NCI-H524 (cell line): ENCODE data around the gene FRMD4B.

Experiments
- DNase-seq, 2 experiments: peaks; one replicate each; lab custom pipeline; 2025; lab: John Stamatoyannopoulos, UW

FRMD4B gene

GRCh38 chr3:69322158-69322509, 63.8 kb downstream of the FRMD4B start:
- DNase-seq: no peak

DNA sequence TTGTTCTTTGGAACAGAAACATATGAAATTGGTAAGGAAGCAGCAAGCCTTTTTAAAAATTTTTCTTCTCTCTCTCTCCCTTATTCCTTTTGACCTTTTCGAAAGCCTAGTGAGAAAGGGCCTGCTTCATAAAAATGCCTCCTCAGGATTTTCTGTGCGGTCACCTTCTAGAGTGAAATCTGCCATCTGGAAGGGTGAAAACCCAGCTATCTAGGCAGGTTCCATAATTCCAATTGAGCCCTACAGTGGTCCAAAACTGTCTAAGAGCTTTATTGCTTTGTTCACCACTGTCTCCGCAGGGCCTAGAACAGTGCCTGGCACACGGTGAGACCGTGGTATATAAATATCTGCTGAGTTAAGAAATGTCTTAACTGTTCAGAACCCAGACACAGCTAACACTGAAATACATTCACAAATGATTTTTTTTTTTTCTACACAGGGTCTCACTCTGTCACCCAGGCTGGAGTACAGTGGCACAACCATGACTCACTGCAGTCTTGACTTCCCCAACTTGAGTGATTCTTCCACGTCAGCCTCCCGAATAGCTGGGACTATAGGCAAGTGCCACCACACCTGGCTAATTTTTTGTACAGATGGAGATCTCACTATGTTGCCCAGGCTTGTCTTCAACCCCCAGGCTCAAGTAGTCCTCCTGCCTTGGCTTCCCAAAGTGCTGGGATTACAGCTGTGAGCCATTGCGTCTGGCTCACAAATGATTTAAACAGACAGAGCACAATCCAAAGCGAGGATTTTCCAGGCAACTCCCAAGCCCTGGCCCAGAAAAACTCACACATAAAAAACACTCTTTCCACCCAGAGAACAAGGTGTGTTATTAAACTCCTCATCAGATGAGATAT, 64.4 kb downstream of the FRMD4B start:
- no peak for DNase-seq

GRCh38 chr3:69320871-69321271, 65.0 kb downstream of the FRMD4B start:
- peak; percentile 19 to 59 for DNase-seq

DNA sequence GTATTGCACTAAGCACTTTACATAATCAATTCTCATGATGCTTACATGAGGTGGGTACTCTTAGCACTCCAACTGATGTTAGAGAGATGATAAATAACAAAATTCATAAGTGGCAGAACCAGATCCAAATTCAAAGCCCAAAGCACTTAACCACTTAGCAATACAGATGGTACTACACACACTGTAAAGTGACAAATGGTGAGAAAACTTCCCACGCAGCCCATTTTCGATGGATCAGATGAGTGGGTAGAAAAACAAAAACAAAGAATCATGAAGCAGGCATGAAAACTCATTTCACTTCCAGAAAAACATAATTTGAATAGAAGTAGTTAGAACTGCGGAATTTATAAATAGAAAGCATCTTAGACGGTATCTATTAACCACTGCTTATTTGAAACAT, 66.2 kb downstream of the FRMD4B start:
- no peak for DNase-seq

- DNase-seq: no peak
These were observed 67.5 kb downstream of the FRMD4B start for GRCh38 chr3:69318410-69318809.

- DNase-seq: no peak
These were observed 72.6 kb downstream of the FRMD4B start for GRCh38 chr3:69313251-69313650.

GRCh38 chr3:69309814-69310213, 76.1 kb downstream of the FRMD4B start:
- DNase-seq: peak; percentile 10 to 32

GRCh38 chr3:69306239-69307185, 79.4 kb downstream of the FRMD4B start:
- DNase-seq: peak; percentile 41 to 71

GRCh38 chr3:69305011-69305410, 80.9 kb downstream of the FRMD4B start:
- DNase-seq: no peak

GRCh38 chr3:69304396-69304795, 81.5 kb downstream of the FRMD4B start:
- no peak for DNase-seq

DNA sequence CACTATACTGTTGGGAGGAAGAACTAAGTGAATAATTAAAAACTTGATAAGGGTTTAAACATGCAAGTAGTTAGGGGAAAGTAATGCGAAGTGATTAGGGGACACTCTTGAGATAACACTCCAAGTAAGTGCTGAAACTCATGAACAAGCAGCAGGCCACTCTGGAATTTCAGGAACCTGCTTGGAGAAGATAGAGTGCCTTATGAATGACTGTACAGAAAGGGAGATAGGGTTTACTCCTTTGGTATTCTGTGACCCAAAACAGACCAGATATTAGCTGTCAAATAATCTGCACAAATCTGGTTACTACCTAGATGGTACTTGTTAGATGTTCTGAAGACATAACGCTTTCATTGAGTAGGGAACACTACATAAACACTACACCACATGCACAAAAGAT, 85.6 kb downstream of the FRMD4B start:
- DNase-seq: no peak

- no peak for DNase-seq
These were observed 86.5 kb downstream of the FRMD4B start for GRCh38 chr3:69299344-69299743.

DNA sequence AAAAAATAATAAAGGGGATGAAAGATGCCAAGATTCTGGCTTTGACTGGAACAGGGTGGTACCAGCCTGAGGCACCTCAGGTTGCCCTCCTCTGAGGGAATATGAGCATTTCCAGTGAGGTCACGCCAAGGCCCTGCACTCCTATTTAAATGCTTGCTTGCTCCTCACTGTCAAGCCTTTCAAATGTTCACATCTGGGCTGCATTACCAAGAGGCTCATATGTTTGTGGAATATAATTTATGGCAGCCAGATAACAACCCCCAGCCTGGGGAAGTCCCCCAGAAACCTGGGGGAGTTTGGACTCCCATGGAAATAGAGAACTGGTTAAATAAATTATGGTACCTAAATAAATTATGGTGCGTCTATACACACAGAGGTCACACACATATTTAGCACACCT, 88.4 kb downstream of the FRMD4B start:
- DNase-seq: no peak

- no peak for DNase-seq
These were observed 88.9 kb downstream of the FRMD4B start for GRCh38 chr3:69296995-69297394.

- peak; percentile 57 to 78 for DNase-seq
These were observed 91.7 kb downstream of the FRMD4B start for GRCh38 chr3:69294014-69294766.

DNA sequence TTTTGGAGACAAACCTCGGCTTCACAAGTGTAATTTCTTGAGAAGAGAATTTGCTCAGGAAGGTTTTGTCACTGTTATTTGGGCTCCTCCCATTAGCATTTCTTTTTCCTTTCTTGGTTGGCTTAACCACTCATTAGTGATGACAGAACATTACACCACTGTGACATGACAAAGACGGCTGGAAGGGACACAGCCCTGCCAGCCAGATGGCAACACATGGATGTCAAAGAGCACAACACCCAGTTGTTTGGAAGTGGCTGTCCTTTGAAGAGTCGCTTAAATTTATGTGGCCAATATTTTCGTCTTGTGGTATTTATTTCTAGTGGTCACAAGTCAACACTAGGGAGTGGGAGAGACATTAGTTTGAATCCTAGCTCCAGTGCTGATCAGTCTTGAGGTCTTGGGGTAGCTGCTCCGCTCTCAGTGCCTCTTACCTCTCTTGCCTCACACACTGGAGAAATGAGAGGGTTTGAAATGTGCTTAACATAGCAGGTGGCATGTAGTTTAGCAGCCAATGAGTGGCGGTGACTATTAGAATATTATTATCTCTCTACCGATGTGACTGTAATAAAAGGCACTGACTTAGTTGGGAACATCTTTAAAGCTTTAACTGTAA, 92.8 kb downstream of the FRMD4B start:
- DNase-seq: peak in 1 of 2 experiments; percentile 44

- no peak for DNase-seq
These were observed 93.7 kb downstream of the FRMD4B start for GRCh38 chr3:69292185-69292584.

DNA sequence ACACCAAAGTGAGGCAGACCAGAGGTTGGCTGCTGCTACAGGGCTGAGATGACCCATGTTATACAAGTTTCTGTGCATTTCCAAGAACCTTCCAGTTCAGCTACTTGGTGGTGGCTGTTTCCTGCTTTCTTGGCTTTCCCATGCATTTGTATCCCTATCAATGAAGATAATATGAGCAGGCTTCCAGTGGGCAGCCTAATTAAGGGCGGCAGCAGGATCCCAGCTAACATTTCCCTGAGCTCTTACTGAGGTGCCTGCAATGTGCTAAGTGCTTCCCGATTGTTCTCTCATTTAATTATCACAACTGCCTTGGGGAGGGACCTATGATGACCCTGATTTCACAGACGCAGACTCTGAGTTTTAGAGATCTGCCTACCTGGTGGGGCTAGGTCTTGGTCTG, 95.5 kb downstream of the FRMD4B start:
- no peak for DNase-seq

GRCh38 chr3:69290006-69290405, 95.9 kb downstream of the FRMD4B start:
- no peak for DNase-seq

DNA sequence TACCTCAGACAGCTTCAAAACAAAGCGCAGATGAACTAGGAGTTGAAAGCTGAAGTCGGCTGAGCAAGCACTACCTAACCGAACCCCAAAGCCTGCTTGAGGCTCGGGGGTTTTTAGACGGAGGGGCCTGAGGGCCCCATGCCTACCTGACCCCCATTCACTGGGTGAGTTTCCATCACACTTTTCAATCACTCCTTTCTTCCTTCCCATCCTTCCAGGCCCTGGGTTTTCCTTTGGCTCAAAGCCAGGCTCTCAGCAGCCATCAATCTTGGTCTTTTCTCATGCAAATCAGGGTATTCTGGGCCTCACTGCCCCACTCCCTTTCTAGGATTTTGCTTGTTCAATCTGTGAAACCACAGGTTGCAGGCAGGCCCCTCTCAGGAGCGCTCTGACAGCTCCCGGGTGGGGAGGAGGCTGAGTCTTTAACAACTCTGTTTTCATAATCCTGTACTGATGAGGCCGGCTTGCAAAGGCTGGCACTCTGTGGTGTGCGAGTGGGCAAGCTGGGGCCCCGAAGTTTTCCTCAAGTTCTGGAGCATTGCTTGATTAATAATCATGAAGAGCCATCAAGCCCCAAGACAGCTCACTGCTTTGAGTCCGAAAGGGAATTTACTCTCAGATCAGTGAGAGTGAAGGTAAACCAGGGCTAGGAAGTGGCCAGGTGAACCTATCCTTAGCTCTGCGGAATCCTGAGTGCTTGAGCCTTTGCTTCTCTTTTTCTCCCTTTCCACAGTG, 97.6 kb downstream of the FRMD4B start:
- DNase-seq: peak in 1 of 2 experiments; percentile 17
